HL-60/S4 (cell line): ENCODE data around the gene FOLR3.
"Not testable (repeated sequence)": the region's sequence is repeated elsewhere in the genome, so short reads cannot be mapped to it uniquely, and the experiment has no call there.

ENCODE experiments used
- in situ Hi-C: fragments of 300-500 bp; cut with MboI; formaldehyde crosslinking; loops from 2 replicates; pipeline ENCODE4 v1.14.3; 2022; ENCODE audit warnings: low sequenced_read_pairs

Gene FOLR3

DNA sequence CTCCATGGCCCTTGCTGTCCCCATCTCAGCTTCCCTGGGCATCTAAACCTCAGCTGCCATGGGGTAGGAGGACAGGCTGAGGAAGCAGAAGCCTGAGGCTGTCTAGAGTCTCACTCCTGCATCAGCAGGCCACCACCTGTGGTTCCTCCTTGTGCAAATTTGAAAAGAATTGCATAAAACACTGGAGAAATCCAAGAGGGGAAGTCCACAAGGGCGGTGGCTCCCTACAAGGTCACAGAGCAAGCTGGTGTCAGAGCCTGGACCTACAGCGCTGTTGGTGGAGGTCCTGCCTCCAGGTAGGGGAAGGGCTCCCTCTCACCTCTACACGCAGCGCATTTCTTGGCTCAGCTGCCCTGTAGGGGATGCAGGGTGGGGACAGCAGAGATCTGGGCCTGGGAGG, at the start of gene FOLR3:
FOLR3 (plus strand) TSS at position 253 of the 400 bp plus-strand sequence. CDS start 228 bp downstream, outside the sequence.
- in situ Hi-C loops: not testable (repeated sequence)

DNA sequence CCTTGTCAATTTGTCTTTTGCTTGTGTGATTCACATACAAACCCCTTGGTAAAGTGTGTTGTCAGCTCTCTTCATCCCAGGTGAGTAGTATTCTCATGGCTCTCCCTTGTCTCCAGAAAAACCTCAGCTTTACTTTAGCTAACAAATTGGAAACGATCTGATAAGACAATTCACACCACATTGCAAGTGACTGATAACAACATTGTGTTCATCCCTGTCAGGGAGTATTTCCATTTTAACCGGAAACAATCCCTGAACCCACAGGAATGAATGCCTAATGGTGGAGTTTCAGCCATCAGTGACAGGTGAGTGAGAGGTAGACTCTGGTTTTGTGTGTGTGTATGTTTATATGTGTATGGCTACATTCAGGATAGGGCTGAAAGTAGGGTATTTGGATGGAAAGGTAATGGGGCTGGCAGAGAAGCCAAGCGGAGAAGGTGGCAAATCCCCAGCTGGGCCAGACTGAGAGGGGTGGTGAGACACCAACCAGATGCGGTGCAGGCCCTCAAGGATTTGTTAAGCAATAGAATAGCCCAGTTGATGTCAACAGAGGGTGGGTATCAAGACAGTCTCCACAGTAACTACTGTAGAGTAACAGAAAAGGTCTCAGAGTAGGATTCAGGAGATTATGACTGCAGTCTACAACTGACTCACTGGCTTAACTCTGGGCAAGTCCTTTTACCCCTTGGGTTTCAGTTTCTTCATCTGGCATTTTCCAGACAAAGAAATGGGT, 47.3 kb upstream of the FOLR3 start:
- in situ Hi-C loops: no loop called here

DNA sequence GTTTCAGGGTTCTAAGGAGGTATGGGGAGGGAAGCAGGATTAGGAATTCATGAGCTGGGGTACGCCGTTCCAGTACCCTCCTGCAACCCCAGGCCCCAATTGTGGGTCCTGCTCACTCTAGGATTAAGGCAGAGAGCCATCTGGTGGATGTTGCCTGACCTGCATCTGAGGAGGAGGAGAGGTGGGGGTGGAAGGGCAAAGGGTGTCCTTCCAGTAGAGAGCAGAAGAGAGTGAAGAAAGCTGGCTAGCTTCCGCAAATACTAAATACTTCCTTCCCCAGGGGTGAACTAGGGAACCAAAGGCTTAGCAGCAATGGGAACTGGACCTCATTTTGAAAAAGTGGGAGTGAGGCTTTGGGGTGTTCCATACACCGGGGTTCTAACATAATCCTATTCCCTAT, 44.2 kb upstream of the FOLR3 start:
- in situ Hi-C loops: no loop called here

DNA sequence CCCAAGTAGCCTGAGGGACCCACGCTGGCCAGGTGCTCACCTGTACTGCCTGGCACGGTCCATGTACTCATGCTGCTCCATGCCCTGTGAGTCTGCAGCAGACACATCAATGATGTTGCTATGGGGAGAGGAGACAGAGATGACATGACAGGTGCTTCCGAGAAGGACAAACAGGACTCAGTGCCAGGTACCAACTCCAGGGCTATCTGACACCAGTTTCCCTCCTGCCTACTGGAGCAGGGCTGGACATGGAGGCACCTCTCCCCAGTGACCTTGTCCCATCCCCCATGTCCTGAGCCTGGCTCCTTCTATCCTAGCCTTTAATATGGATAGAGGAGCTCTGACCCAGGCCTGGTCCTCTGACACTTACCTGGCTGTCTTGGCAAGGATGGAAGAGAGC, 36.8 kb upstream of the FOLR3 start:
- in situ Hi-C loops: no loop called here

DNA sequence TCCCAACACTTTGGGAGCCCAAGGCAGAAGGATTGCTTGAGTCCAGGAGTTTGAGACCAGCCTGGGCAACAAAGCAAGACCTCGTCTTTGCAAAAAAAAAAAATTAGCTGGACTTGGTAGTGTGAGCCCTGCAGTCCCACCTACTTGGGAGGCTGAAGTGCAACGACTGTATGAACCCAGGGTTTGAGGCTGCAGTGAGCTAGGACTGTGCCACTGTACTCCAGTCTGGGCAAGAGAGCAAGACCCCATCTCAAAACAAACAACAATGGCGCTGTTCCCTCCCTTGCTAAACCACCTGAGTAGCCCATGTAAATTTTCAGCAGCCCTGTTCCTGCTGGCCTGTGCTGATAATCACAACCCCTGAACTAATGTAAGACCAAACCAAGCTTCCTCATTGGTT, 35.5 kb upstream of the FOLR3 start:
- in situ Hi-C loops: no loop called here

DNA sequence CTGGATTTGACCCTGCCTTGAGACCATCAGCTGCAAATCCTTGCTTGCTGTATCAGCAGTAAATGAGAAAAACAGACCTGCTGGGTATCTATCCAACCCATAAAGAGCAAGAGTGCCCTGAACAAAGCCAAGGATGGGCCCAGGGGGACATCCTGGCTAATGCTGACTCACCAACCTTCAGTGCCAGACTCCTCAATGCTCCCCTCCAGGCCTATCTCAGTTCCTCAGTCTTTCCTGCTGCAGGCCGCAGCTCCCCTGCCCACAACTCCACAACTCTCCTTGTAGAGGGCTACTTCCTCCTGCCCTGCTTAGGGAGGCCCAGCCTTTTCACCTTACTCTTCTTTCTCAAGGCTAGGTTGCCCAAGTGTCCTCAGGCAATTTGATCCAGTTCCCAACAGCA, 35.1 kb upstream of the FOLR3 start:
- in situ Hi-C loops: no loop called here

DNA sequence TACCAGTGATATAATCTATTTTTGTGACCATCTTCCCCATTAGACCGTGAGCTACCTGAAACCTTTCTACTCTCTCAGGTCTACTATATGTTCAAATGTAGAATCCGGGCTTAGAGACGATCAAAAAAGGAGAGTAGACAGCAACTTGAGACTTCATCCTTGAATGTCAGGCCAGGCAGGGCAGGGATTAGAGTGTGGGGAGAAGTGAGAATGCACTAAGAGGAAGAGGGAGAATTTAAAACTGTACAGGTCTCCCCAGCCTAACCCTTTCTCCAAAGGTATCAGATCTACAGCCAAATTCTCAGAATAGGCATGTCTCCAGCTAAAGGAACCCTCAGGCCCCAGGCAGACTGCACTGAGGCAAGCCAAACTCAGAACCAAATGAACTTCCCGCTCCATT, 33.4 kb upstream of the FOLR3 start:
- in situ Hi-C loops: no loop called here

DNA sequence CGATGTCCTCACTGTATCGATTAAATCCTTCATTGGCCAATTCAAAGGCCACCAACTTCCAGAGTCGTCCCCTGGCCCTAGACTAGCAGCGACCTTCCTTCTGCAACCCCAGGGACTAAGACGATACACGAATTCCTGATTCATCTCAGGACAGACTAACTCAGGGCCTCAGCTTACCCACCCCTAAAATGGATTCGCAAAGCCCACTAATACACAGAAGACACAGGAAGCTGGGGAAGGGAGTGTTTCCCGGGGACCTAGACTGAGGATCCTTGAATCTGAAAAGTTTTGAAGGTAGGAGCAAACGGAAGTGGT, 32.9 kb upstream of the FOLR3 start:
- in situ Hi-C loops: no loop called here

DNA sequence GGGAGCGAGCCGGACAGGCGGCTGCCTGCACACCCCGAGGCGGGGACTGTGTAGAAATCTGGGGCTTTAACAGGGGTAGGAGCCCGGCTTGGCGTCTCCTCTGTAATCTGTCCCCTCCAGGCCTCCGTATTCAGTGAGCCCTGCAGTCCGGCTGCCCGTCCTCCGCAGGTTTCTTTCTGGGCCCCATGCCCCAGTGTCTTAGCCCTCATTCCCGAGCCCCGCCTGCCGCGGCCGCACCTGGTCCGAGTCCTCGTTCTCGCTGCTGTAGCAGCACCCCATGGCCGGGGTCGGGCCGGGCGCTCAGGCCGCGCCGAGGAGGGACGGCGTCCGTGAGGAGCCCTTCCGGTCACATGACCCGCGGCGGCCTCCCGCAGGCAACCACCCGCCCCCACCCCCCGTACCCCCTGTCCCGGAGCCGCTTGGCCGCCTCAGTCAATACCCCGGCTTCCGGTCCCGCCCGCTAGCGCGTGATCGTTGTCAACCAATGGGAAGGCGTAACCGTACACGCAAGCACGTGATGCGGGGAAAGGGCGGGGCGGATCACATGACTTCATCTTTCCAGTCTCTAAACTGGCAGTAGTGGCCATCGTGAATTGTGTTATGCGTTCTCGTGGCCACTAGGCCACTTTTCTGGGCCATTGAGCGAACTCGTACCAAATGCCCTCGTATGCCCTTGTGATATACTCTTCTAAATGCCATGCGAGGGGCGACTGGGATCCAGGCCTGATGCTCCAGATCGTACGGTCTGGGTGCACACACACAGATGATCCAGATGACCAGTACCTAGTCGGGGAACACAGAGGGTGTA, 32.4 kb upstream of the FOLR3 start, which contains the start of gene LAMTOR1:
LAMTOR1 (minus strand) TSS at position 352 of the 808 bp plus-strand sequence; CDS start at position 279, 73 bp downstream.
- in situ Hi-C loops: no loop called here

DNA sequence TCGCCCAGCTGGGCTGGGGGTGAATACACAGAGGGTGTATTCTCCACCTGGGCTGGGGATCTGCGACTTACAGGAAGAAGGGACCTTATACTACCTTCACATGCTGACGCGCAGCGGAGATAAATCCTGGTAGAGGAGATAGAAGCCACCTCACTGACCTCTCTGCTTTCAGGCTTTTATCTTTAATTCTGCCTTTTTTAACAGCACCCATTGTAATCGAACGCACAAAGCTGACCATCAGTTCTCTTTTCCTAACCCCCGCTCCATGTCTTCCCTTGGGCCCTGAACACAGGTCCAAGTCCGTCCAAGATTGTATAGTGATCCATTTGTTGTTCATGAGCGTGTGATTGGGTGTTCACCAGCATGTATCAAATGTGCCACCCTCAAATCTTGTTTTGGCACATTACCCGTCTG, 31.8 kb upstream of the FOLR3 start:
- in situ Hi-C loops: no loop called here

DNA sequence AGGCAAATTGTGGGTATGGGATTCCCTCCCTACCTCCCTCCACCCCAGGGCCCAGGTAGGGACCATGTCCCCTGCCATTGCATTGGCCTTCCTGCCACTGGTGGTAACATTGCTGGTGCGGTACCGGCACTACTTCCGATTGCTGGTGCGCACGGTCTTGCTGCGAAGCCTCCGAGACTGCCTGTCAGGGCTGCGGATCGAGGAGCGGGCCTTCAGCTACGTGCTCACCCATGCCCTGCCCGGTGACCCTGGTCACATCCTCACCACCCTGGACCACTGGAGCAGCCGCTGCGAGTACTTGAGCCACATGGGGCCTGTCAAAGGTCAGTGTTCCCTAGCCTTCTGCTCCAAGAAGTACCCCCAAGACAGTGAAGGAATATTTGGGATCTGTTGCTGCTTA, 29.6 kb upstream of the FOLR3 start, which contains the start of gene TOMT:
TOMT (plus strand) TSS at position 37 of the 400 bp plus-strand sequence; CDS start at position 65, 28 bp downstream.
- in situ Hi-C loops: no loop called here

DNA sequence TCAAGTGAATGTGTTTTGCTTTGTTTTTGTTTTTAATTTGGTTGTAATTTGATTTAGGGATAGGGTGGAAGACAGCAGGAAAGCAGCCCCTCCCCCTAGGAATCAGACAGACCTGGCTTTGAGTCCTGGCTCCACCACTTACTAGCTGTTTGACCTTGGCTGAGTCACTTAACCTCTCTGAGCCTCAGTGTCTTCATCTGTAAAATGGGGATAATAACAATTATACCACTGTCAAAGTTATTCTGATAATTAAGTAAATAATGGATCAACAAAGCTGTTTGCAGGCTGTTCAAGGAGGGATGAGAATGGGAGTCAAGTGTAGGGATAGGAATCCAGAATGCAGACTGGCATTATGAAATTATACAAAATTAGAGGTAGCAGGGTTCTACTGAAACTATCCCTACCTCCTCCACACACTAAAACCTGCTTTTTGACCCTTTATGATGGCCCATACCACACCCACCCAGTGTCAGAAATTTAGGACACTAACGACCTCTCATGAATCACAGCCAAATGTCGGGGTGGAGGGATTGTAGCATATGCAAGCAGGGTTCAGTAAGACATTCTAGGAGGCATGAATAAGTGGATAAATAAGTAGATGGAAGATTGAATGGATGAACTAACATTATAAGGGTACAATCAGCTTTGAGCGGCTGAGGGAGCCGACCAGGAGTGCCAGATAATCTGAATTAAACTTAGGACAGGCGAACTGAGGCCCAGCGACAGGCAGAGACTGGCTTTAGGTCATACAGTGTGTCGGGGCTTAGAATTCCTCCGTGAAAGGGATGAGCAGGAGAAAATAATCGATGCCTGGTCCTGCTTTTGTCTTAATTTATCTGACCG, 24.0 kb upstream of the FOLR3 start:
- in situ Hi-C loops: no loop called here

DNA sequence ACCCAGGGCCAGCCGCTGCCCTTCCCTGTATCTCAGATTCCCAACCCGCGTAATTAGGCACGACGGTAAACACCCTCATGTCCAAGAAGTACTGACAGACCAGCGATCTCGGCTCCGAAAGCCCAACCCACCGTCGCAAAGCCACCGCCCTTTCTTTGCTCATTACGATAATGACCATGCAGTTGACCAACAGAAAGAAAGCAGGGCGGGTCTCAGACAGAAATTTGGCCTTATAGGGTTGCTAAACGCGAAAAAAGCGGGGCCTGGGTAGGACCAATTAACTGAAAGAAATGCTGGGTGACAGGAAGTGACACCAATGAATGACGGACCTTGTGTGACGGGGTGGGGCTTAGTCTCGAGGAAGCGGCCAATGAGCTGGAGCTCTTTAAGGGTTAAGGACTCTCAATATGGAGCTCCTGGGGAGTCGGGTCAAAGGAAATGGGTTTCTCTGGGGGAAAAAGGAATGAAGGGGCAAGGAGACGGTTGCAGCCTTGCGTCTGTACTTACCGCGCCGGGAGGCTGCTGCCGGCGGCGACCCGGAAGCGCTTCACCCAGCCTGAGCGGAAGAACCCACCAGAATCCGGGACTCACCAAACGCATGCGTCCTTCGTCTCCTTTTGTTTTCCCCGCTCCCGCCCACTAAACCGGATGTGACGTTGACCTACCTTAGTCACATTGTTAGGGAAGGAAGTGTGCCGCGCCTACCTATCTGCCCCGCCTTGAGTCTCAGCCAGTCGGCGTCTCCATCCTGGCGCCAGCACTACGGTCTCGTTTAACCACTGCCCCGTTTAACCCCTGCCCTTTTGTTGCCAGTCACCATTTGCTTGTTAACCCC, 23.2 kb upstream of the FOLR3 start, which contains the start of gene ANAPC15:
ANAPC15 (minus strand) TSS at position 553 of the 835 bp plus-strand sequence. CDS start 1,419 bp downstream, outside the sequence.
- in situ Hi-C loops: no loop called here

DNA sequence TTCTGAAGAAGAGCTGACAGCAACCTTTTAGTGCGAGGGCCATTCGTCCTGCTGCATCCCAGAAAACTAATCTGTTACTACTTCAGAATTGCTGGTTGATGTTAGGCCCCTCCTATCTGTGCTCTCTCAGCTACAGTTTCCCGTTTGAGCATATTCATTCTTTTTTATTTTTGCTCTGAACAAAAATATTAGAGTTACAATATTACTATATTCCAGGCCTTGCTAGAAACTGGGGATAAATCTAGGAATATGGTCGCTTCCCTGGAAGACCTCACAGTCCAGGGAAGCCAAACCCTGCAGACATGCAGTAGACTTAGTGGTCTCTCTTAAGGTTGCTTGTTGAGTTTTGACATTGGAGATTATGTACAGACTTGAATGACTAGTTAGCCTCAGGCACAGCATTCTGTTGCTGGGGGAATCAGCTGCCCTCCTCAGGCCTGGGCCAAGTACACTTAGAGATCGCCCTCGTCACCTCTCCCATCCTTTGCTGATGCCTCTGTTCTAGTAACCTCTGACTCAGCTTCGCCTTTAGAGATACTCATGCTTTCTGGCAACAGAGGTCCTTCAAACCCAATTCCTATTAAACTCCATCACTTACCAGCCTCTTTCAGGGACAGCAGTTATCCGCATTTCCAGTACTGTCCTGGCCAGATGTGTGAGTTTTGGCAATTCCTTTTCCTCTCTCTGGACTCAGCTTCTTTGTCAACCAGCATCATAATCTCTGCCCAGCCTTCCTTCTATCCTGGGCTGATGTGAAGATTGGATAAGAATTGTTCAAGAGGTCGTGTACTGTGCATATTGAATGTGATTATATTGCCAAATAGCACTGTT, 22.3 kb upstream of the FOLR3 start:
- in situ Hi-C loops: no loop called here

DNA sequence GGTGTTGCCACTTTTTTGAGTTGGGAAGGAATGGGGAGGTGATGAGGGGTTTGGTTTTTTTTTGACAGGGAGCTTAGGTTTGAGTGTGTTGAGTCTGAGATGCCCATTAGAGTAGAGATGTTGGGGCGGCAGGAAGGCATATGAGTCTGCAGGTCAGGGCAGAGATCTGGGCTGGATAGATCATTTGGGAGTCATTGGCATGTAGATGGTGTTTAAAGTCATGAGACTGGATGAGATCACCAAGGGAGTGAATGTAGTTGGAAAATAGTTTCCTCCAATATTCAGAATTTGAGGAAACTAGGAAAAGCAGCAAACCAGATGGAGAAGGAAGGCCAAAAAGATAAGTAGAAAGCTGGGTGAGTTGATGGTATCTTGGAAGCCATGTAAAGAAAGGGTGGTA, 21.0 kb upstream of the FOLR3 start:
- in situ Hi-C loops: no loop called here

DNA sequence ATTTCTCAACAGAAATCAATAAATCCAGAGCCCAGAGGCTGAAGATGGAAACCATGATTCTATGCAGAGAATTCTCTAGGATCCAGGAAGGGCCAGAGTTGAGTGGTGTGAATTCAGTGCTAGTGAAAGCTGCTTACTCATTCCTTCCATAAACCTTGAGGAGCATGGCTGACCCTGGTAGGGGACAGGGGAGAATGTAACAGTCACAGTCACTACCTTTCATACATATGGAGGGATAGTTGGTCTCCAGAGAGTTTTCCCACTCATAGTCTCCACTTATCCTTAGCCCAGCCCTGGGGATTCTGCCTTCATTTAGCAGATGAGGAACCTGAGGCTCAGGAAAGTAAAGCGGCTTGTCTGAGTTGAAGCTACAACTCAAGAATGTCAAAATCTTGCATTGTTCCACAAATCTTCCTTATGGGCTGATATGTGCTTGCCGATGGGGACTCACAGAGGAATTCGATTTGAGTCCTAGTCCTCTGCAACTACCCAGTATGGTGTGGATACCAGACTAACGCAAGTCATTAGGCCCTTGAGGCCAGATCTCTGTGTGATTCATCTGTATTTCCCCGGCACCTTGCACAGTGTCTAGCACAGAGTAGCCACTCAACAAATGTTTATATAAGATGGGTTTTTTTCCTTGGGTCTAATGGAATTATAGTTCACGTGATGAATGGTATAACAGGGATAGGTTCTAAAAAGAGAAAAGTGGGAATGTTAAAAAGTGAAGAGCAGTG, 19.3 kb upstream of the FOLR3 start:
- in situ Hi-C loops: no loop called here

DNA sequence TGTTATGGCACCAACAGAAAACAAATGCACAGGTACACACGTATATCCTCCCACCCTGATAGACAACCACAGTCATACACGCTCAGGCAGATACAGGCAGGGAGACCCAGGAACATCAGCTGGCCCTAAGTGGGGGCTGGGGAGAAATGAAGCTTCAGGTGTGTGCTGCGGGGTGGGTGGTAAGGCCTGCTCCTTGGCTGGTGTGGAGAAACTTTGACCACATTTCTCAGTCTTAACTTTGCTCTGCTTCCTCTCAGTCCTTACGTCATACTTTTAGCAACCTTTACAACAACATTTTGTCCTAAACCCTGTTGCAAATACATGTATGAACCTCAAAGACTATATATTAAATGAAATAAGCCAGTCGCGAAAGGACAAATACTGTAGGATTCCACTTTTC, 16.3 kb upstream of the FOLR3 start:
- in situ Hi-C loops: no loop called here

DNA sequence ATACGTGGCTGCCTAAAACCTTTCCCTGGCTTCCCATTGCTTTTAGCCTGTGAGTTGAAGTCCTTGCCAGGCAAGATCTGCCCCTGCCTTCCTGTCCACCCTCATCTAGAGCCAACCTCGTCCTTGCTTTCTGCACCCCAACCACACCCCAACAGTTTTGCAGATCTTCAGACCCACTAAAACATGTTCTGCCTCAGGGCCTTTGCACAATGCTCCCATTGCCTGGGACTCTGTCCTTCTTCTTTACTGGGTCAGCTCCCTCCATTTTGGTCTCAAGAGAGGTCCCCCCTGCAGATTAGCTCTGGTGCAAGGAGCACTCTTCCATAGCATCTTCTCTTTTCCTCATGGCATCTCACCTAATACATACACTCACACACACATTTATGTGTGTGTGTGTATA, 14.6 kb upstream of the FOLR3 start:
- in situ Hi-C loops: no loop called here

DNA sequence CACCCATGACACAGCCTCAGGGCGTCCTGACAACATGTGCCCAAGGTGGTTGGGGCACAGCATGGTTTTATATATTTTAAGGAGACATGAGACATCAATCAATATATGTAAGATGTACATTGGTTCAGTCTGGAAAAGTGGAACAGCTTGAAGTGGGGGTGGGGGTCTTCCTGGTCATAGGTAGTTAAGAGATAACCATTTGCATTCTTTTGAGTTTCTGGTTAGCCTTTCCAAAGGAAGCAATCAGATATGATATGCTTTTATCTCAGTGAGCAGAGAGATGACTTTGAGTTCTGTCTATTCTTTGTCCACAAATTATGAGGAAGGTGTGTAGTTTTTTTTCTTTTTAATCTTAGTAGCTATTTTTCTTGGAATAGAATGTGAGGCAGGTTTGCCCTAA, 12.9 kb upstream of the FOLR3 start:
- in situ Hi-C loops: no loop called here
